Fibroblast of upper back skin (primary cell): ENCODE measurements around the gene XPO6.
A peak's percentile ranks its signal among the peaks of the same experiment; 100 is the strongest.
"Not testable (repeated sequence)": the region's sequence is repeated elsewhere in the genome, so short reads cannot be mapped to it uniquely, and the experiment has no call there.

Experiments used
- DNase-seq: peaks from one replicate; pipeline ENCODE4 v3.0.0-alpha.2; 2013

Gene XPO6

GRCh38 chr16:28149011-28149888 lies 62.5 kb downstream of the XPO6 start:
- DNase-seq = no peak

GRCh38 chr16:28146536-28146935 lies 65.2 kb downstream of the XPO6 start:
- no peak for DNase-seq

- DNase-seq = no peak
These were observed 66.0 kb downstream of the XPO6 start for GRCh38 chr16:28145796-28146195.

GRCh38 chr16:28140788-28141618 lies 70.8 kb downstream of the XPO6 start:
- DNase-seq = no peak

- no peak for DNase-seq
These were observed 72.2 kb downstream of the XPO6 start for GRCh38 chr16:28139530-28139929.

GRCh38 chr16:28136751-28137434 lies 74.9 kb downstream of the XPO6 start:
- DNase-seq = no peak

- no peak for DNase-seq
These were observed 78.1 kb downstream of the XPO6 start for GRCh38 chr16:28133666-28134065.

- DNase-seq = no peak
These were observed 79.9 kb downstream of the XPO6 start for GRCh38 chr16:28131743-28132393.

GRCh38 chr16:28131181-28131580 lies 80.6 kb downstream of the XPO6 start:
- no peak for DNase-seq

GRCh38 chr16:28130099-28131088 lies 81.4 kb downstream of the XPO6 start:
- peak; percentile 13 for DNase-seq

GRCh38 chr16:28126684-28127620 lies 84.8 kb downstream of the XPO6 start:
- no peak for DNase-seq

GRCh38 chr16:28125592-28125991 lies 86.2 kb downstream of the XPO6 start:
- DNase-seq = no peak

GRCh38 chr16:28121527-28121926 lies 90.2 kb downstream of the XPO6 start:
- DNase-seq = no peak

GRCh38 chr16:28120754-28121153 lies 91.0 kb downstream of the XPO6 start:
- DNase-seq = no peak

- no peak for DNase-seq
These were observed 93.1 kb downstream of the XPO6 start for GRCh38 chr16:28118637-28119036.

GRCh38 chr16:28117168-28117565 lies 94.6 kb downstream of the XPO6 start:
- no peak for DNase-seq

GRCh38 chr16:28115866-28116265 lies 95.9 kb downstream of the XPO6 start:
- not testable (repeated sequence) for DNase-seq

GRCh38 chr16:28112908-28113307 lies 98.9 kb downstream of the XPO6 start:
- DNase-seq = no peak

GRCh38 chr16:28110977-28111376 lies 100.8 kb downstream of the XPO6 start:
- no peak for DNase-seq

GRCh38 chr16:28110479-28110878 lies 101.3 kb downstream of the XPO6 start:
- no peak for DNase-seq
